ENCODE results near the gene TMEM270.

TMEM270 gene

GRCh38 chr7:73887762-73888161 lies 26.8 kb downstream of the TMEM270 start:
- no peak overlapping the region for H3K4me3 ChIP-seq (ENCODE audit: insufficient read depth, low read depth, low read length, poor library complexity, severe bottlenecking)
- H3K36me3 ChIP-seq (ENCODE audit: control insufficient read depth, insufficient read depth, low read length): no peaks in the 10 kb centered on the region
- no peaks in the 10 kb centered on the region for H3K27me3 ChIP-seq (replicated peaks; ENCODE audit: control insufficient read depth, insufficient read depth, low read length, poor library complexity, severe bottlenecking)
- no peaks in the 10 kb centered on the region for H3K9me3 ChIP-seq (ENCODE audit: control insufficient read depth, low read length)
- no peak overlapping the region for H3K27ac ChIP-seq (ENCODE audit: insufficient read depth, low read length, poor library complexity, severe bottlenecking)
- no peak for DNase-seq
- H3K4me1 ChIP-seq (ENCODE audit: control insufficient read depth, insufficient read depth, low read length, poor library complexity, severe bottlenecking): no peaks in the 10 kb centered on the region

- Histone ChIP-seq H3K4me3 (ENCODE audit: insufficient read depth, low read depth, low read length, poor library complexity, severe bottlenecking) (no peak overlapping the region), H3K27ac (ENCODE audit: insufficient read depth, low read length, poor library complexity, severe bottlenecking) (no peak overlapping the region), H3K27me3 (replicated peaks; ENCODE audit: control insufficient read depth, insufficient read depth, low read length, poor library complexity, severe bottlenecking) (no peaks in the 10 kb centered on the region), H3K36me3 (ENCODE audit: control insufficient read depth, insufficient read depth, low read length) (no peaks in the 10 kb centered on the region), H3K4me1 (ENCODE audit: control insufficient read depth, insufficient read depth, low read length, poor library complexity, severe bottlenecking) (no peaks in the 10 kb centered on the region), H3K9me3 (ENCODE audit: control insufficient read depth, low read length) (no peaks in the 10 kb centered on the region)
- DNase-seq: no peak
These were observed 28.0 kb downstream of the TMEM270 start for GRCh38 chr7:73888959-73889358.

- Histone ChIP-seq H3K27ac (ENCODE audit: insufficient read depth, low read length, poor library complexity, severe bottlenecking) (no peak overlapping the region), H3K27me3 (replicated peaks; ENCODE audit: control insufficient read depth, insufficient read depth, low read length, poor library complexity, severe bottlenecking) (no peaks in the 10 kb centered on the region)
- no peak for DNase-seq
These were observed 29.7 kb downstream of the TMEM270 start for GRCh38 chr7:73890555-73891147.

GRCh38 chr7:73891178-73891885 lies 30.4 kb downstream of the TMEM270 start:
- Histone ChIP-seq H3K4me1 (ENCODE audit: control insufficient read depth, insufficient read depth, low read length, poor library complexity, severe bottlenecking) (no peaks in the 10 kb centered on the region), H3K36me3 (ENCODE audit: control insufficient read depth, insufficient read depth, low read length) (no peaks in the 10 kb centered on the region), H3K27me3 (replicated peaks; ENCODE audit: control insufficient read depth, insufficient read depth, low read length, poor library complexity, severe bottlenecking) (no peaks in the 10 kb centered on the region), H3K27ac (ENCODE audit: insufficient read depth, low read length, poor library complexity, severe bottlenecking) (no peak overlapping the region), H3K9me3 (ENCODE audit: control insufficient read depth, low read length) (no peaks in the 10 kb centered on the region), H3K4me3 (ENCODE audit: insufficient read depth, low read depth, low read length, poor library complexity, severe bottlenecking) (no peak overlapping the region)
- no peak for DNase-seq

More at GRCh38 chr7:73890555-73891147, 29.7 kb downstream of the TMEM270 start:
- H3K4me1 ChIP-seq (ENCODE audit: control insufficient read depth, insufficient read depth, low read length, poor library complexity, severe bottlenecking): no peaks in the 10 kb centered on the region
- H3K36me3 ChIP-seq (ENCODE audit: control insufficient read depth, insufficient read depth, low read length): no peaks in the 10 kb centered on the region
- H3K9me3 ChIP-seq (ENCODE audit: control insufficient read depth, low read length): no peaks in the 10 kb centered on the region
- H3K4me3 ChIP-seq (ENCODE audit: insufficient read depth, low read depth, low read length, poor library complexity, severe bottlenecking): no peak overlapping the region

- Histone ChIP-seq H3K4me3 (ENCODE audit: insufficient read depth, low read depth, low read length, poor library complexity, severe bottlenecking) (no peak overlapping the region), H3K36me3 (ENCODE audit: control insufficient read depth, insufficient read depth, low read length) (no peaks in the 10 kb centered on the region), H3K4me1 (ENCODE audit: control insufficient read depth, insufficient read depth, low read length, poor library complexity, severe bottlenecking) (no peaks in the 10 kb centered on the region), H3K27ac (ENCODE audit: insufficient read depth, low read length, poor library complexity, severe bottlenecking) (no peak overlapping the region), H3K27me3 (replicated peaks; ENCODE audit: control insufficient read depth, insufficient read depth, low read length, poor library complexity, severe bottlenecking) (no peaks in the 10 kb centered on the region), H3K9me3 (ENCODE audit: control insufficient read depth, low read length) (no peaks in the 10 kb centered on the region)
- DNase-seq: no peak
These were observed 31.3 kb downstream of the TMEM270 start for GRCh38 chr7:73892003-73892999.

- Histone ChIP-seq H3K4me3 (ENCODE audit: insufficient read depth, low read depth, low read length, poor library complexity, severe bottlenecking) (no peak overlapping the region), H3K4me1 (ENCODE audit: control insufficient read depth, insufficient read depth, low read length, poor library complexity, severe bottlenecking) (no peaks in the 10 kb centered on the region), H3K27me3 (replicated peaks; ENCODE audit: control insufficient read depth, insufficient read depth, low read length, poor library complexity, severe bottlenecking) (no peaks in the 10 kb centered on the region), H3K27ac (ENCODE audit: insufficient read depth, low read length, poor library complexity, severe bottlenecking) (no peak overlapping the region), H3K36me3 (ENCODE audit: control insufficient read depth, insufficient read depth, low read length) (no peaks in the 10 kb centered on the region), H3K9me3 (ENCODE audit: control insufficient read depth, low read length) (no peaks in the 10 kb centered on the region)
- no peak for DNase-seq
These were observed 32.6 kb downstream of the TMEM270 start for GRCh38 chr7:73893342-73894101.

GRCh38 chr7:73894166-73894565 lies 33.2 kb downstream of the TMEM270 start:
- Histone ChIP-seq H3K4me3 (ENCODE audit: insufficient read depth, low read depth, low read length, poor library complexity, severe bottlenecking) (no peak overlapping the region), H3K27ac (ENCODE audit: insufficient read depth, low read length, poor library complexity, severe bottlenecking) (no peak overlapping the region)
- no peak for DNase-seq

GRCh38 chr7:73894733-73895551 lies 34.0 kb downstream of the TMEM270 start:
- no peaks in the 10 kb centered on the region for H3K9me3 ChIP-seq (ENCODE audit: control insufficient read depth, low read length)
- no peaks in the 10 kb centered on the region for H3K27me3 ChIP-seq (replicated peaks; ENCODE audit: control insufficient read depth, insufficient read depth, low read length, poor library complexity, severe bottlenecking)
- no peak overlapping the region for H3K27ac ChIP-seq (ENCODE audit: insufficient read depth, low read length, poor library complexity, severe bottlenecking)
- H3K4me3 ChIP-seq (ENCODE audit: insufficient read depth, low read depth, low read length, poor library complexity, severe bottlenecking): no peak overlapping the region
- no peaks in the 10 kb centered on the region for H3K36me3 ChIP-seq (ENCODE audit: control insufficient read depth, insufficient read depth, low read length)
- no peak for DNase-seq
- H3K4me1 ChIP-seq (ENCODE audit: control insufficient read depth, insufficient read depth, low read length, poor library complexity, severe bottlenecking): no peaks in the 10 kb centered on the region

More at GRCh38 chr7:73894166-73894565, 33.2 kb downstream of the TMEM270 start:
- Histone ChIP-seq H3K36me3 (ENCODE audit: control insufficient read depth, insufficient read depth, low read length) (no peaks in the 10 kb centered on the region), H3K4me1 (ENCODE audit: control insufficient read depth, insufficient read depth, low read length, poor library complexity, severe bottlenecking) (no peaks in the 10 kb centered on the region), H3K27me3 (replicated peaks; ENCODE audit: control insufficient read depth, insufficient read depth, low read length, poor library complexity, severe bottlenecking) (no peaks in the 10 kb centered on the region), H3K9me3 (ENCODE audit: control insufficient read depth, low read length) (no peaks in the 10 kb centered on the region)

- H3K27me3 ChIP-seq (replicated peaks; ENCODE audit: control insufficient read depth, insufficient read depth, low read length, poor library complexity, severe bottlenecking): no peaks in the 10 kb centered on the region
- H3K36me3 ChIP-seq (ENCODE audit: control insufficient read depth, insufficient read depth, low read length): no peaks in the 10 kb centered on the region
- no peak overlapping the region for H3K4me3 ChIP-seq (ENCODE audit: insufficient read depth, low read depth, low read length, poor library complexity, severe bottlenecking)
- DNase-seq: no peak
- H3K27ac ChIP-seq (ENCODE audit: insufficient read depth, low read length, poor library complexity, severe bottlenecking): no peak overlapping the region
- no peaks in the 10 kb centered on the region for H3K9me3 ChIP-seq (ENCODE audit: control insufficient read depth, low read length)
- no peaks in the 10 kb centered on the region for H3K4me1 ChIP-seq (ENCODE audit: control insufficient read depth, insufficient read depth, low read length, poor library complexity, severe bottlenecking)
These were observed 34.7 kb downstream of the TMEM270 start for GRCh38 chr7:73895626-73896025.
